ENCODE measurements around the gene DIP2C.

The DIP2C gene

GRCh38 chr10:548238-548901 lies 141.1 kb downstream of the DIP2C start:
- Mint-ChIP-seq H3K9me3 (no peaks in the 10 kb centered on the region), H3K27me3 (peaks cover 13% of the 10 kb centered on the region), H3K4me1 (ENCODE audit: low read depth) (no peaks in the 10 kb centered on the region), H3K36me3 (ENCODE audit: low read depth) (no peaks in the 10 kb centered on the region), H3K27ac (no peak overlapping the region), H3K4me3 (no peak overlapping the region)
- intact Hi-C loops (cut with micrococcal nuclease) = no loop called here

DNA sequence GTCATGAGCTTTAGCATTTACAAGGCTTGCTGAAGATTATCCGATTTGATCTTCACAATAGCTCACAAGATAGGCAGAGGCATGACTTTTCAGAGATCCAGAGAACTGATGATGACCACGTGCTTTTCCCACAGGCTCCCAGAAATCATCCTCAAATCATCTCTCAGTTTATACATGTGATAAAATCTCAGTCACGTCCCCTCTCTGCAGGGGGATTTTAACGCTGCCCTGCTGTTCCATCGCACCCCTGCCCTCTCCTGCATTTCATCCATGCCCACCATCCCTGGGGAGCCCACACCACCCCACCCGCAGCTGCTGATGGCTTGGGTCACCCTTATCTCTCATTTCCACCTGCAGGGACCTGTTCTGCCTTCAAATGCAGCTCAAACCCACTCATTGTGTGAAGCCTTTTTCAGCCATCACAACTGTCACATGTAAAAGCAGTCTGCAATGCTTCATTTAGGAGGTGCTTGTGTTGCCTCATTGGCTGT lies 141.8 kb downstream of the DIP2C start:
- Mint-ChIP-seq H3K4me1 (ENCODE audit: low read depth) (no peaks in the 10 kb centered on the region), H3K27ac (no peak overlapping the region), H3K4me3 (no peak overlapping the region), H3K9me3 (no peaks in the 10 kb centered on the region), H3K27me3 (peaks cover 13% of the 10 kb centered on the region), H3K36me3 (ENCODE audit: low read depth) (no peaks in the 10 kb centered on the region)
- intact Hi-C loops (cut with micrococcal nuclease) = no loop called here

DNA sequence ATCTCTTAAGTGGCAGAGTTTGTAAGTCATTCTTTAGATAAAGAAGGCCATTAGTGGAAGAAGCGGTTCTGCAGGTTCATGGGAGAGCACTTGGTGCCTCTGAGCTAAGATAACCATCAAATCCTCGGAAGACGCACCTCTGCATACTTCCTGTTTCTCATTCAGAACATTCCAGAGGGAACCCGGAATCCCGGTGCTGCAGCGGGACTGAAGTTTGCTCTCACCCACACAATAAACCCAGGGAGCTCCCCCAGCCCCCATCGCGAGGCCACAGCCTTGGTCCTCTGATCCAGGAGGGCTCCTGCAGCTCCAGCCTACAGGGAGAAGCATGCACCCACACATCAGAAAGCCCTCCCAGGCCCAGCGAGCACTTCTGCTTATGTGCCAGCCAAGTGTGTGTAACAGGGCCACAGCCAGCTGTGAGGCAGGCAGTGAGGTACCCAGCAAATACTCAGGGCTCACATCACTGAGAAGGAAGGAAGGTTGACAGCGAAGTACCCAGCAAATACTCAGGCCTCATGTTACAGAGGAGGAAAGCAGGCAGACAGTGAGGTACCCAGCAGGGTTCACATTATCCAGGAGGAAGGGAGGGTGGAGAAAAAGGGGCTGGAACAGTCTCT lies 142.4 kb downstream of the DIP2C start:
- no peak overlapping the region for H3K4me3 Mint-ChIP-seq
- H3K9me3 Mint-ChIP-seq = no peaks in the 10 kb centered on the region
- intact Hi-C loops (cut with micrococcal nuclease) = no loop called here
- no peak overlapping the region for H3K27ac Mint-ChIP-seq
- H3K4me1 Mint-ChIP-seq (ENCODE audit: low read depth) = no peaks in the 10 kb centered on the region
- H3K27me3 Mint-ChIP-seq = peaks cover 14% of the 10 kb centered on the region
- no peaks in the 10 kb centered on the region for H3K36me3 Mint-ChIP-seq (ENCODE audit: low read depth)

GRCh38 chr10:546451-546850 lies 143.0 kb downstream of the DIP2C start:
- no peaks in the 10 kb centered on the region for H3K36me3 Mint-ChIP-seq (ENCODE audit: low read depth)
- no peak overlapping the region for H3K27ac Mint-ChIP-seq
- peaks cover 20% of the 10 kb centered on the region for H3K27me3 Mint-ChIP-seq
- no peaks in the 10 kb centered on the region for H3K9me3 Mint-ChIP-seq
- no peak overlapping the region for H3K4me3 Mint-ChIP-seq
- intact Hi-C loops (cut with micrococcal nuclease) = no loop called here
- no peaks in the 10 kb centered on the region for H3K4me1 Mint-ChIP-seq (ENCODE audit: low read depth)

GRCh38 chr10:543862-544822 lies 145.3 kb downstream of the DIP2C start:
- intact Hi-C loops (cut with micrococcal nuclease) = no loop called here
- no peaks in the 10 kb centered on the region for H3K4me1 Mint-ChIP-seq (ENCODE audit: low read depth)
- H3K4me3 Mint-ChIP-seq = no peak overlapping the region
- H3K27me3 Mint-ChIP-seq = peaks cover 25% of the 10 kb centered on the region
- H3K27ac Mint-ChIP-seq = no peak overlapping the region
- H3K36me3 Mint-ChIP-seq (ENCODE audit: low read depth) = no peaks in the 10 kb centered on the region
- H3K9me3 Mint-ChIP-seq = no peaks in the 10 kb centered on the region

- Mint-ChIP-seq H3K4me1 (ENCODE audit: low read depth) (no peaks in the 10 kb centered on the region), H3K9me3 (no peaks in the 10 kb centered on the region), H3K4me3 (no peak overlapping the region), H3K36me3 (ENCODE audit: low read depth) (no peaks in the 10 kb centered on the region), H3K27me3 (peaks cover 21% of the 10 kb centered on the region), H3K27ac (no peak overlapping the region)
- intact Hi-C loops (cut with micrococcal nuclease) = no loop called here
These were observed 146.3 kb downstream of the DIP2C start for GRCh38 chr10:543131-543530.

DNA sequence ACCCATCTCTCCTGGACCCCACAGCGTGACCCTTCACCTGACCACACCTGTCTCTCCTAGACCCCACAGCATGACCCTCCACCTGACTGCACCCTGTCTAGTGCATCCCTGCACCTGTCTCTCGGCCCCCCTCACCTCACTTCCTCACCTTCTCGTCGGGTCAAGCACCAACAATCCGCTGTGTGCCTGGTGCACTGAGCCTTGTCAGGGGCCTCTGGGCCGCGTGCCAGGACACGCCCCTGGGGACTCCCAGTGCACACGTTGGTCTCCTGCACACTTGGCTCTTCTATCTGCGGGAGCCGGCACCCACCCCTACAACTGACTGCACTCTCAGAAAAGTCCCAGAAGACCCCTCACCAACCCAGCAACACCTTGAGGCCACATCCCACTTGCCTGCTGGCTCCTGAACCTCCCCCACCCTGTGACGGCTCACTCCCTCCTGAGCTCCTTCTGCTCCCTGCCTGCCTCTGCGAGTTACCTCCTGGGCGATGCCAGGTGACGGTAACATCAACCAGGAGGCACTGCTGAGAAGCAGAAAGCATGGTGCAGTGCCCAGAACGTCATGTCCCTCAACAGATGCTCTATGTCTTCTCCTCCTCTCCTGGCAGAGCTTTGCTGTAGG lies 147.6 kb downstream of the DIP2C start:
- H3K27me3 Mint-ChIP-seq = peaks cover 16% of the 10 kb centered on the region
- intact Hi-C loops (cut with micrococcal nuclease) = no loop called here
- H3K36me3 Mint-ChIP-seq (ENCODE audit: low read depth) = no peaks in the 10 kb centered on the region
- no peaks in the 10 kb centered on the region for H3K9me3 Mint-ChIP-seq
- no peaks in the 10 kb centered on the region for H3K4me1 Mint-ChIP-seq (ENCODE audit: low read depth)
- no peak overlapping the region for H3K27ac Mint-ChIP-seq
- H3K4me3 Mint-ChIP-seq = no peak overlapping the region

- Mint-ChIP-seq H3K9me3 (no peaks in the 10 kb centered on the region), H3K36me3 (ENCODE audit: low read depth) (no peaks in the 10 kb centered on the region), H3K27me3 (peaks cover 17% of the 10 kb centered on the region), H3K27ac (no peak overlapping the region), H3K4me3 (no peak overlapping the region), H3K4me1 (ENCODE audit: low read depth) (no peaks in the 10 kb centered on the region)
- intact Hi-C loops (cut with micrococcal nuclease) = no loop called here
These were observed 148.4 kb downstream of the DIP2C start for GRCh38 chr10:541041-541440.

DNA sequence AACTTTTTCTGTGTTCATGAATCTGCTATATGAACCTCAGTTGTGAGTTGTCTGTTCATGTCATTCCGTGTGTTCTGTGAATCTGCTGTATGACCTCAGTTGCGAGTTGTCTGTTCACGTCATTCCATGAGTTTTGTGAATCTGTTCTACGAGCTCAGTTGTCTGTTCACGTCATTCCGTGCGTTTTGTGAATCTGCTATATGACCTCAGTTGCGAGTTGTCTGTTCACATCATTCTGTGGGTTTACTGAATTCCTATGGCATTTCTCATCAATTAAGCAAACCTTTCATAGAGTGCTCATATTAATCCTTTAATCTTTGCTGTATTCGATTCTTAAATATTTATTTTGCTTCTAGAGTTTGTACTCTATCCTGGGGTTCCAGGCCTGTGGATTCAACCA lies 150.6 kb downstream of the DIP2C start:
- no peak overlapping the region for H3K4me3 Mint-ChIP-seq
- H3K36me3 Mint-ChIP-seq (ENCODE audit: low read depth) = no peaks in the 10 kb centered on the region
- intact Hi-C loops (cut with micrococcal nuclease) = no loop called here
- H3K27ac Mint-ChIP-seq = no peak overlapping the region
- H3K9me3 Mint-ChIP-seq = no peaks in the 10 kb centered on the region
- H3K27me3 Mint-ChIP-seq = peaks cover 20% of the 10 kb centered on the region
- no peaks in the 10 kb centered on the region for H3K4me1 Mint-ChIP-seq (ENCODE audit: low read depth)

DNA sequence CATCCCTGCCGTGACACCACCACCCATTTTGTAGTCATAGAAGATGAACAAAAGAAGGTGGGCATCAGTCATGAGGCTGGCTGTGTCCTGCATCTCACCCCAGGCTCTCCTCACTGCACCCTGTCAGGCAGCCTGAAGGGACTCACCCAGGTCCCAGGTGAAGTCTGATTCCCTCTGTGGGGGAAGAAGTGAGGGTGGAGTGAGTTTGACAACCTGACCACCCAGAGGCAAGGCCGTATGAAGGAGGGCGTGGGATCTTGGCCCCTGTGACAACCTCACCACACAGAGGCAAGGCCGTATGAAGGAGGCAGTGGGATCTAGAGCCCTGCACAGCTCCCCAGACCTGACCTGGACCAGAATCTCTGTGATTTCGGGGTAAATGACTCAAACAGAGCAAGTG lies 152.5 kb downstream of the DIP2C start:
- intact Hi-C loops (cut with micrococcal nuclease) = no loop called here
- H3K27ac Mint-ChIP-seq = no peak overlapping the region
- no peak overlapping the region for H3K4me3 Mint-ChIP-seq
- H3K9me3 Mint-ChIP-seq = no peaks in the 10 kb centered on the region
- no peaks in the 10 kb centered on the region for H3K4me1 Mint-ChIP-seq (ENCODE audit: low read depth)
- peaks cover 19% of the 10 kb centered on the region for H3K27me3 Mint-ChIP-seq
- no peaks in the 10 kb centered on the region for H3K36me3 Mint-ChIP-seq (ENCODE audit: low read depth)

DNA sequence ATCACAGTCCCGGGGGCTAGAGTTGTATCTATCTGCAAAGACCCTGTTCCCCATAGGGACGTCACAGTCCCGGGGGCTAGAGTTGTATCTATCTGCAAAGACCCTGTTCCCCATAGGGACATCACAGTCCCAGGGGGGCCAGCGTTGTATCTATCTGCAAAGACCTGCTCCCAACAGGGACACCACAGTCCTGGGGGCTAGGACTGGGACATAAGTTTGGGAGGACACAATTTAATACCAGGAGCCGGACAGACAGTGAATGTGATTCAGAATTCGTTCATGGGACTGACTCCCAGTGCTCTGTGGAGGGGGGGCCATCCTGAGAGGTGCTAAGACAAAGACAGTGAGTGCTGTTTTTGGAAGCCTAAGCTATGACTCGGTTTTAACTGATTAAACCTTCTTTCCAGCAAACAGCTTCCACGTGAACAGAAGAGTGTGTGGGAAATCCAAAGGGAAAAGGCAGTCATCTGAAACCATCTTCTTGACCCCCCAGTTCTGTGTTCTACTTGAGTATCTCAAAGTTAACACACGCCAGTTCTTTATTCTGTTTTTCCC lies 153.0 kb downstream of the DIP2C start:
- no peaks in the 10 kb centered on the region for H3K4me1 Mint-ChIP-seq (ENCODE audit: low read depth)
- H3K27me3 Mint-ChIP-seq = peaks cover 14% of the 10 kb centered on the region

DNA sequence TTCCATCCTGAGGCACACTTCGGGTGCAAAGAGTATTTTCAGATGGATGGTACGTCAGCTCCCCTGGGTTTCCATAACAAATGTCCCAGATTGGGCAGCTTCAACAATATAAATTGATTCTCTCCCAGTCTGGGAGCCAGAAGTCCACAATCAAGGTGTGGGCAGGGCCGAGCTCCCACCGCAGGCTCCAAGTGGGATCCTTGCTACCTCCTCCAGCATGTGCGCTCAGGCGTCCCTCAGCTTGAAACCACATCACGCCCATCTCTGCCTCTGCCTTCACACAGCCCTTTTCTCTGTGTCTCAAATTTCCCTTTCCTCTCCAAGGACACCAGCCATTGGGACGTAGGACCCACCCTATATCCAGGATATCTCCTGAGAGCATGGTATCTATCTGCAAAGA lies 153.5 kb downstream of the DIP2C start:
- H3K4me1 Mint-ChIP-seq (ENCODE audit: low read depth) = no peaks in the 10 kb centered on the region
- no peaks in the 10 kb centered on the region for H3K9me3 Mint-ChIP-seq
- intact Hi-C loops (cut with micrococcal nuclease) = no loop called here
- H3K27ac Mint-ChIP-seq = no peak overlapping the region
- no peaks in the 10 kb centered on the region for H3K36me3 Mint-ChIP-seq (ENCODE audit: low read depth)
- peaks cover 9% of the 10 kb centered on the region for H3K27me3 Mint-ChIP-seq
- no peak overlapping the region for H3K4me3 Mint-ChIP-seq

More for the DNA sequence above, 153.0 kb downstream of the DIP2C start:
- Mint-ChIP-seq H3K9me3 (no peaks in the 10 kb centered on the region), H3K36me3 (ENCODE audit: low read depth) (no peaks in the 10 kb centered on the region), H3K27ac (no peak overlapping the region), H3K4me3 (no peak overlapping the region)
- intact Hi-C loops (cut with micrococcal nuclease) = no loop called here

- Mint-ChIP-seq H3K9me3 (no peaks in the 10 kb centered on the region), H3K4me1 (ENCODE audit: low read depth) (no peaks in the 10 kb centered on the region), H3K27ac (no peak overlapping the region), H3K27me3 (peaks cover 9% of the 10 kb centered on the region), H3K4me3 (no peak overlapping the region), H3K36me3 (ENCODE audit: low read depth) (no peaks in the 10 kb centered on the region)
- intact Hi-C loops (cut with micrococcal nuclease) = no loop called here
These were observed 154.4 kb downstream of the DIP2C start for GRCh38 chr10:535051-535450.

All from dendritic cell treated with granulocyte-macrophage colony-stimulating factor and Interleukin-4, amounts not matched to agents 40 ng/mL and 50 ng/mL, for 4 days (primary cell).